Kidney tubule cell (primary cell): ENCODE data around the gene NTHL1.

Source experiments
- DNase-seq: peaks from one replicate; pipeline ENCODE4 v3.0.0-alpha.2; 2018; ENCODE audit warnings: low spot score

NTHL1 gene

GRCh38 chr16:2083876-2084780 is 36.5 kb upstream of the NTHL1 start:
- no peak for DNase-seq

- DNase-seq: no peak
Measured at GRCh38 chr16:2083409-2083808, 35.8 kb upstream of the NTHL1 start.

GRCh38 chr16:2082983-2083364 is 35.3 kb upstream of the NTHL1 start:
- no peak for DNase-seq

- peak; percentile 47 for DNase-seq
Measured at GRCh38 chr16:2082171-2082982, 34.7 kb upstream of the NTHL1 start.

- no peak for DNase-seq
Measured at GRCh38 chr16:2081201-2082084, 33.8 kb upstream of the NTHL1 start.

- DNase-seq: no peak
Measured at GRCh38 chr16:2079991-2080390, 32.4 kb upstream of the NTHL1 start.

GRCh38 chr16:2079311-2079800 is 31.7 kb upstream of the NTHL1 start:
- no peak for DNase-seq

- DNase-seq: no peak
Measured at GRCh38 chr16:2078691-2079090, 31.1 kb upstream of the NTHL1 start.

GRCh38 chr16:2078096-2078495 is 30.5 kb upstream of the NTHL1 start:
- DNase-seq: no peak

- no peak for DNase-seq
Measured at GRCh38 chr16:2077696-2078095, 30.1 kb upstream of the NTHL1 start.

- DNase-seq: no peak
Measured at GRCh38 chr16:2077016-2077415, 29.4 kb upstream of the NTHL1 start.

GRCh38 chr16:2076072-2076865 is 28.6 kb upstream of the NTHL1 start:
- DNase-seq: no peak

GRCh38 chr16:2075631-2076030 is 28.0 kb upstream of the NTHL1 start:
- DNase-seq: no peak

GRCh38 chr16:2074071-2074470 is 26.4 kb upstream of the NTHL1 start:
- DNase-seq: no peak

GRCh38 chr16:2072926-2073325 is 25.3 kb upstream of the NTHL1 start:
- no peak for DNase-seq

- no peak for DNase-seq
Measured at GRCh38 chr16:2071454-2072202, 24.0 kb upstream of the NTHL1 start.

GRCh38 chr16:2070576-2071453 is 23.2 kb upstream of the NTHL1 start:
- DNase-seq: no peak

GRCh38 chr16:2066139-2066538 is 18.5 kb upstream of the NTHL1 start:
- DNase-seq: no peak

GRCh38 chr16:2064368-2064945 is 16.8 kb upstream of the NTHL1 start:
- DNase-seq: no peak
